Right lung (tissue), 5 donors: ENCODE data around the gene C12orf54. TPM values are rescaled to one million over a fixed set of nuclear protein-coding genes. Genes with fewer than 3 reads are reported as not detected.
"Not testable (repeated sequence)": the region's sequence is repeated elsewhere in the genome, so short reads cannot be mapped to it uniquely, and the experiment has no call there.

Experiments used
- DNase-seq, 2 donors: peaks; one replicate each; pipeline ENCODE4 v3.0.0-alpha.2; 2013
- polyA plus RNA-seq, 5 donors: library from polyadenylated mRNA; unstranded; fragments of 120-200 nt; gene quantifications; one replicate each; pipeline versions ENCODE4 v1.2.1 to v1.2.3, GENCODE V29; 2013; ENCODE audit warnings: inconsistent platforms in 1 of 5, low replicate concordance in 1 of 5; ENCODE audit not compliant: insufficient read length in 5 of 5, insufficient read depth in 1 of 5

The C12orf54 gene
- polyA plus RNA-seq, 5 donors: 0.39 to 1.3 (median 0.73) TPM

DNA sequence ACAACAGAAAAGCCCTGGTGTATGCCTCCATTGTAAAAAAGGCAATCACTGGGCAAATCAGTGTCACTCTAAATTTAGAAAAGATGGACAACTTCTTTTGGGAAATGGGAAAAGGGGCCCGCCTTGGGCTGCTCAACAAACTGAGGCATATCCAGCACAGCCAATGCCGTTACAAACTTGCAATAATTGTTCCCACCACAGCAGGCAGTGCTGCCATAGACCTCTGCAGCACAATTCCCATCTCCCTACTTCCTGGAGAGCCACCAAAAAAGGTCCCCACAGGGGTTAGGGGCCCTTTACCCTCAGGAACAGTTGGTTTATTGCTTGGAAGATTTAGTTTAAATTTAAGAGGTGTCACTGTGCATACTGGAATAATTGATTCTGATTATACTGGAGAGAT is 26.7 kb downstream of the C12orf54 start:
- DNase-seq: no peak

DNA sequence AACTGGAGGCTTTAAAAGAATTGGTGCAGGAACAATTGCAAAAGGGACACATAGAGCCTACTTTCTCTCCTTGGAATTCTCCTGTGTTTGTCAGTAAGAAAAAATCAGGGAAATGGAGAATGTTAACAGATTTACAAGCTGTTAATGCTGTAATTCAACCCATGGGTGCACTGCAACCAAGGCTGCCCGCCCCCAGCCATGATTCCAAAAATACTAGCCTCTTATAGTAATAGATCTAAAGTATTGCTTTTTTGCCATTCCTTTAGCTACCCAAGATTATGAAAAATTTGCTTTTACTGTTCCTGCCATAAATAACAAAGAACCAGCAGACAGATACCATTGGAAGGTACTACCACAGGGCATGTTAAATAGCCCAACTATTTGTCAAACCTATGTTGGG is 27.8 kb downstream of the C12orf54 start:
- no peak for DNase-seq

DNA sequence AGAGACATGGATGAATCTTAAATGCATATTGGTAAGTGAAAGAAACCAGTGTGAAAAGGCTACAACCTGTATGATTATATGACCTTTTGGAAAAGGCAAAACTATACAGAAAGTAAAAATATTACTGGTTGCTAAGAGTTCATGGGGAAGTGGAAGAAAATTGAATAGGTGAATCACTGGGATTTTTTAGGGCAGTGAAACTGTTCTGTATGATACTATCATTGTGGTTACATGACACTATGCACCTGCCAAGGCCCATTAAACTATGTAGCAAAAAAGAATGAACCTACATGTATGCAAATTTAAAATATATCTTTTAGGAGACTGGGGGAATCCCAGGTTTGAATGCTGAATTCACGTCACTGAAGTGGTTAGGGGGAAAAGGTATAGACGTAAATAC is 30.6 kb downstream of the C12orf54 start:
- DNase-seq: no peak

DNA sequence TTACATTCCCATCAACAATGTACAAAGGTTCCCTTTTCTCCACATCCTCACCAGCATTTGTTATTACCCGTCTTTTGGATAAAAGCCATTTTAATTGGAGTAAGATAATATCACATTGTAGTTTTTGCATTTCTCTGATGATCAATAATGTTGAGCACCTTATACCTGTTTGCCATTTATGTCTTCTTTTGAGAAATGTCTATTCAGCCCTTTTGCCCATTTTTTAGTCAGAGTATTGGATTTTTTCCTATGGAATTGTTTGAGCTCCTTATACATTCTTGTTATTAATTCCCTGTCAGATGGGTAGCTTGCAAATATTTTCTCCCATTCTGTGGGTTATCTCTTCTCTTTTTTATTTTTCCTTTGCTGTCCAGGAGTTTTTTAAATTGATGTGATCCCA is 32.4 kb downstream of the C12orf54 start:
- no peak for DNase-seq

DNA sequence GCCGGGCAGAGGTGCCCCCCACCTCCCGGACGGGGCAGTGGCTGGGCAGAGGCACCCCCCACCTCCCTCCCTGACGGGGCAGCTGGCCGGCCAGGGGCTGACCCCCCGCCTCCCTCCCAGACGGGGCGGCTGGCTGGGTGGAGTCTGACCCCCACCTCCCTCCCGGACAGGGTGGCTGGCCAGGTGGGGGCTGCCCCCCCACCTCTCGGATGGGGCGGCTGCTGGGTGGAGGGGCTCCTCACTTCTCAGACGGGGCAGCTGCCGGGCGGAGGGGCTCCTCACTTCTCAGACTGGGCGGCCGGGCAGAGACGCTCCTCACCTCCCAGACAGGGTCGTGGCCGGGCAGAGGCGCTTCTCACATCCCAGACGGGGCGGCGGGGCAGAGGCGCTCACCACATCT is 38.1 kb downstream of the C12orf54 start:
- not testable (repeated sequence) for DNase-seq

DNA sequence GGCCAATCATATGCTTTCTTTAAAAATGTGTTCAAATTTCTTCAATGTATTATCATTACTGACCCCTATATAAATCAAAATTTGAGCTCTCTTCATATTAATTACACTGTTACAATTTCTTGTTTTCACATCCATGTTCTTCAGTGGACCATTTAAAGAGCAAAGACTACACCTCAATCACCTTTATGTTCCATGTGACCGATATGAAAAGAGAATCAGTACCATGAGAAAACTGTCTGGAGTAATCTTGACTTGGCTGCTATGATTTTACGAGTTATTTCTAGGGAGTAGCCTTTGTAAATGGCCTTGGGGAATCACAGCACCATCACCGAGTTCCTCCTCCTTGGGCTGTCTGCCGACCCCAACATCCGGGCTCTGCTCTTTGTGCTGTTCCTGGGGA is 43.0 kb downstream of the C12orf54 start, which contains the start of gene OR8S1:
TSS of gene OR8S1 (plus strand) at position 301 of the 400 bp plus-strand sequence. CDS start at position 301, 0 bp downstream.
- no peak for DNase-seq

DNA sequence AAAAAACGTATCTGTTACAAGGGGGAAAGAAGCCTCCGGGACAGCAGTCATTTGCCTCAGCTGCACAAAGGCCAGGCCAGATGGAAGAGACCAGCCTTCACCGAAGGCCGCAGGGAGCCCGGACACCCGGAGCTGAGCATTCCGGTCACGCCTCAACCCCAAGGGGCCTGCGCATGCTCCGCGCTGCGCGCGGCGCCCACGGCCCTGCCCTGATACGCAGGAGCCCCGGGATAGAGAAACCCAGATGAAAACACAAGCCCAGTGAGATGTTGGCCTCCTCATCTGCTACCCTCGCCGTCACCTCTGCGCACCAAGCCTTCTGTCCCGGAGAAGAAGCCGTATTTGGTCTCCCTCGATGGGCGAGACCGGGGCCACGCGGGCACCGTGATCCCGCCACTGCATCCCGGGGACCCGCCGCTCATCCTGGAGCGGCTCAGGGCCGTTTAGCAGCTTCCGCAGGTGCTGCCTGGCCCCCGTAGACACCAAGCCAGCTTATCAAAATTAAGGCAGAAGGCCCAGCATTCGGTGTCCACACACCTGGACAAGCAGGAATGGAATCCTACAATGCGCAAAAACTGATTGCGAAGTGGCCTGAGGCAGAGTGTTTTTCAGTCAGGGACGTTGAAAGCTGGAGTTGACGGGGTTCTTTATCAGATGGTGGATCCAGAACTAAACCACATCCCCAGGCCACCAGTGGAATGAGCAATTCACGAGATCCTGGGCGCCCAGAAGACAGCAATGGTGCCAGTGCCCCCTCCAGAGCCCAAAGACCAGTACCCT is 45.8 kb downstream of the C12orf54 start:
- DNase-seq: no peak

DNA sequence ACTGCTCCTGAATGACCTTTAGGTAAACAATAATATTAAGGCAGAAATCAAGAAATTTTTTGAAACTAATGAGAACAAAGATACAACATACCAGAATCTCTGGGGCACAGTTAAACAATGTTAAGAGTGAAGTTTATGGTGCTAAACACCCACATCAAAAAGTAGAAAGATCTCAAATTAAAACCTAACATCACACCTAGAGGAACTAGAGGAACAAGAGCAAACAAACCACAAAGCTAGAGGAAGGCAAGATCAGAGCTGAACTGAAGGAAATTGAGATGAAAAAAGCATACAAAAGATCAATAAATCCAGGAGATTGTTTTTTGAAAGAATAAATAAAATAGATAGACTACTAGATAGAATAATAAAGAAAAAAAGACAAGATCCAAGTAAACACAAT is 50.3 kb downstream of the C12orf54 start:
- no peak for DNase-seq

DNA sequence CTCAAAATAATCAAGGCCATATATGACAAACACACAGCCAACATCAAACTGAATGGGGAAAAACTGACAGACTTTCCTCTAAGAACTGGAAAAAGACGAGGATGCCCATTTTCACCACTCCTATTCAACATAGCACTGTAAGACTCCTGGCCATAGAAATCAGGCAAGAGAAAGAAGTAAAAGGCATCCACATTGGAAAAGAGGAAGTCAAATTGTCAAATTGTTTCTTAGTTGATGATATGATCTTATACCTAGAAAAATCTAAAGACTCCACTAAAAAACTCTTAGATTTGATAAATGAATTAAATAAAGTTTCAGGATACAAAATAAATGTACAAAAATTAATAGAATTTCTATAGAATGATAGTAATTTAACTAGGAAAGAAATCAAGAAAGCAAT is 54.3 kb downstream of the C12orf54 start:
- DNase-seq: no peak

DNA sequence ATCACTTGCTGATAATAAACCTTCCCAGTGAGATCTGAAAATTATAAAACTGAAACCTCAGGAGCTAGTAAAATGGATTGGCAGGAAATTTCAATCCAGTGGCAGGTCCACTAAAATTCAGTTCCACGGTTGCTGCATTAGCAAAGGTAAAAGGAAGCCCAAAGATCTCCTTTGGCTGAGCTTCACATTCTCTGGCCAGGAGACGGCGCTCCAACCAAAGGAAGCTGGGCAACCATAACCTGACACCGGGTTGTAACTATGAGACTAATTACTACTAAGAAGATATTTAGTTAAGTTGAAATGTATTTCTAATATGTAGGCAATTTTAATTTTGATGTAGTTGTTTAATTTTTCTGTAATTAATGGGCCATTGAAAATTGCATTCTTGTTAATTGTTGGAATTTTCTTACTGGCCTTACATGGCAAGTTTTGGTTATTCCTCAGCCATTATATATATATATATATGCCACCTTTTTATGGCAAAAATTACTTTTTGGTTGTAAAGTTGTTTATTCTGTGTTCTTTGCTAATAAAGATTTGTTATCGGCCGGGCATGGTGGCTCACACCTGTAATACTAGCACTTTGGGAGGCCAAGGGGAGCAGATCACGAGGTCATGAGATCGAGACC is 60.1 kb downstream of the C12orf54 start:
- DNase-seq: peak; percentile 2 to 11

DNA sequence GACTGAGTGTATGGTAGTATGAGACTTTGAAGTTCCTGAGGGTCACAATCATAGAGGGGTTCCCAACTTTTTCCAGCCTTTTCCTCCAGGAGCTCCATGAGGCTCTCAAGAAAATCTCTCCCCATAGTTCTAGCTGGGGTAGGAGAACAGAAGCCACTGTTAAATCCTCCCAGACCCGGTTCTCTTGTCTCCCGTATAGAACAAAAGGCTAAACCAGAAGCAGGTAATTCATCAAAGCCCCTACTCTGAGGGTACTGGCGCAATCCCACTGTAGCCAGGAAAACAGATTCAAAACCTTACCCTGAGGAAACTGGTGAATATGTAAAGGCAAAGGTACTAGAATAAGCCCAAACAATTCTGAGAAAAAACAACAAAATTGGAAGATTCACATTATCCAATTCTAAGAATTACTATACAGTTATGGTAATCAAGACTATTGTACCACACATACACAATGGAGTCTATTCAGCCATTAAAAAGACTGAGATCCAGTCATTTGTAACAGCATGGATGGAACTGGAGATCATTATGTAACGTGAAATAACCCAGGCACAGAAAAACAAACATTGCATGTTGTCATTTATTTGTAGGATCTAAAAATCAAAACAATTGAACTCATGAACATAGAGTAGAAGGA is 63.7 kb downstream of the C12orf54 start:
- DNase-seq: no peak

Other genes starting within 250 kb of the C12orf54 start
- 10 to 100 TPM; 26.4 to 29.8 (median 26.8) TPM for gene ZNF641, start 131.6 kb upstream of the C12orf54 start, polyA plus RNA-seq
- gene ANP32D, start 9.9 kb upstream of the C12orf54 start, polyA plus RNA-seq: under 1 TPM in 4 of 5 donors, not detected in 1; 0.13 to 0.54 (median 0.21) TPM
- not detected for gene OR8S1, start 43.1 kb downstream of the C12orf54 start, polyA plus RNA-seq
- gene LALBA, start 87.5 kb downstream of the C12orf54 start, polyA plus RNA-seq: not detected
- gene KANSL2, start 199.7 kb downstream of the C12orf54 start, polyA plus RNA-seq: 10 to 100 TPM; 49.4 to 63.3 (median 55.1) TPM
- gene CCNT1, start 234.2 kb downstream of the C12orf54 start, polyA plus RNA-seq: 10 to 100 TPM; 24.0 to 35.7 (median 30.6) TPM